ENCODE data around the gene FBXL22. TPM values are rescaled to one million over a fixed set of nuclear protein-coding genes. Genes with fewer than 3 reads are reported as not detected.

The FBXL22 gene
- total RNA-seq, 1 experiment from 2014 or later = 0.71 TPM

DNA sequence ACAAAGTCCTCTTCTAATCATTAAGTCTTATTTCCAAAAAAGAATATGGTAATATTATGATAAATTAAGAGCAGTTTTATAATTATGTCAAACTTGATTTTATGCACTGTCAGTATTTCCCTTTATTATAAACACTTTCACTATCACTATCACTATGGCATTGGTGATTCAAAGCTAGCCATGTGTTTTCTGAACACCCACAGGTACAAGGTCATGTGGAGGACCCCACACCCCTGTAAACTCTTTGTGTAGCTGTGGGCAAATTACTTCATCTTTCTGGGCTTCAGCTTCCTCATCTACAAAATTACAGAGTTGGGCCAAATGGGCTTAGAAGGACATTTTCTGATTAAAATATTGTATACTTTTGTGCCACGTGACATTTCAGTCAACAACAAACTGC, 41.7 kb downstream of the FBXL22 start:
- no peak for DNase-seq
- no peaks in the 10 kb centered on the region for H3K9me3 Mint-ChIP-seq (ENCODE audit: low read depth, unreplicated experiment)
- H3K27me3 Mint-ChIP-seq (ENCODE audit: unreplicated experiment) = no peaks in the 10 kb centered on the region
- no peak overlapping the region for H3K27ac Mint-ChIP-seq (ENCODE audit: unreplicated experiment)
- TF ChIP-seq, protein P1, sequence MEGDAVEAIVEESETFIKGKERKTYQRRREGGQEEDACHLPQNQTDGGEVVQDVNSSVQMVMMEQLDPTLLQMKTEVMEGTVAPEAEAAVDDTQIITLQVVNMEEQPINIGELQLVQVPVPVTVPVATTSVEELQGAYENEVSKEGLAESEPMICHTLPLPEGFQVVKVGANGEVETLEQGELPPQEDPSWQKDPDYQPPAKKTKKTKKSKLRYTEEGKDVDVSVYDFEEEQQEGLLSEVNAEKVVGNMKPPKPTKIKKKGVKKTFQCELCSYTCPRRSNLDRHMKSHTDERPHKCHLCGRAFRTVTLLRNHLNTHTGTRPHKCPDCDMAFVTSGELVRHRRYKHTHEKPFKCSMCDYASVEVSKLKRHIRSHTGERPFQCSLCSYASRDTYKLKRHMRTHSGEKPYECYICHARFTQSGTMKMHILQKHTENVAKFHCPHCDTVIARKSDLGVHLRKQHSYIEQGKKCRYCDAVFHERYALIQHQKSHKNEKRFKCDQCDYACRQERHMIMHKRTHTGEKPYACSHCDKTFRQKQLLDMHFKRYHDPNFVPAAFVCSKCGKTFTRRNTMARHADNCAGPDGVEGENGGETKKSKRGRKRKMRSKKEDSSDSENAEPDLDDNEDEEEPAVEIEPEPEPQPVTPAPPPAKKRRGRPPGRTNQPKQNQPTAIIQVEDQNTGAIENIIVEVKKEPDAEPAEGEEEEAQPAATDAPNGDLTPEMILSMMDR (IDR thresholded peaks at IDR 0.05; ENCODE audit: unreplicated experiment) = no peak
- H3K4me1 Mint-ChIP-seq (ENCODE audit: low read depth, unreplicated experiment) = no peaks in the 10 kb centered on the region
- no peaks in the 10 kb centered on the region for H3K36me3 Mint-ChIP-seq (ENCODE audit: insufficient read depth, unreplicated experiment)
- CTCF ChIA-PET = no interaction called here
- H3K4me3 Mint-ChIP-seq (ENCODE audit: low read depth, unreplicated experiment) = no peak overlapping the region
- BruUV-seq (replicated peaks) = no TSS peak
- intact Hi-C loops (cut with micrococcal nuclease; ENCODE audit: unreplicated experiment) = no loop called here

DNA sequence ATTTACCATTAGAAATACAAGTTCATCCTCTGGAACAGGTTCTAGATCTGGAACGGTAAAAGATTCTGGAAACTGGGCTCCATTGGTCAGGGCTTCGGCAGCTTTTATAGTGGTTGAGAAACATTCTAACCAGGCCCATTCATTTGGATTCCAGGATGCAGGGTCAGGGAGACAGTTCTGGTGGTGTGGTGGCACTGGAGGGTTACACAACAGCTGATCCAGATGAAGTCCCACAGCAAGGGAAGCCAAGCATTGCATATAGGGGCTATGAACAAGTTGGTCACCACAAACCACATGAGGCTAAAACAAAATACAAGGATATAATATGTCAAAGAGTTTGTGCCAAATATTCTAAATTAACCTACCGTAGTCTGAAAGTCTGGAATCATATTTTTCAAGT, 43.0 kb downstream of the FBXL22 start:
- intact Hi-C loops (cut with micrococcal nuclease; ENCODE audit: unreplicated experiment) = no loop called here
- CTCF ChIA-PET = interaction anchor here (0.5 kb wide), 1 partner anchor 30 kb away, joined by 3 read pairs; no protein-coding TSS in a partner anchor
- H3K4me3 Mint-ChIP-seq (ENCODE audit: low read depth, unreplicated experiment) = no peak overlapping the region

More for the DNA sequence above, 43.0 kb downstream of the FBXL22 start:
- Mint-ChIP-seq H3K27ac (ENCODE audit: unreplicated experiment) (no peak overlapping the region), H3K4me1 (ENCODE audit: low read depth, unreplicated experiment) (no peaks in the 10 kb centered on the region), H3K9me3 (ENCODE audit: low read depth, unreplicated experiment) (no peaks in the 10 kb centered on the region), H3K27me3 (ENCODE audit: unreplicated experiment) (no peaks in the 10 kb centered on the region), H3K36me3 (ENCODE audit: insufficient read depth, unreplicated experiment) (no peaks in the 10 kb centered on the region)
- no peak for DNase-seq
- BruUV-seq (replicated peaks) = no TSS peak
- TF ChIP-seq, protein P1 (IDR thresholded peaks at IDR 0.05; ENCODE audit: unreplicated experiment) = no peak

Other genes starting within 250 kb of the FBXL22 start
- 21.5 and 26.0 TPM in 2 replicates for gene CA12, start 215.5 kb upstream of the FBXL22 start, total RNA-seq (2022)
- 70.7 and 80.8 TPM in 2 replicates for gene USP3, start 92.8 kb upstream of the FBXL22 start, total RNA-seq (2022)
- gene HERC1, start 236.6 kb downstream of the FBXL22 start, total RNA-seq (2022) = 50.6 and 52.1 TPM in 2 replicates

Data from Calu3 (cell line).